Activated CD4-positive, alpha-beta memory T cell treated with anti-CD3 and anti-CD28 coated beads for 36 hours (primary cell): Measurements from ENCODE around the gene GPR158. TPM values are rescaled to one million over a fixed set of nuclear protein-coding genes. Genes with fewer than 3 reads are reported as not detected.
"Not testable (repeated sequence)": the region's sequence is repeated elsewhere in the genome, so short reads cannot be mapped to it uniquely, and the experiment has no call there.

Experiments
- CTCF ChIA-PET: fragments of 350-600 bp; sonication (Branson Sonifier 250); formaldehyde crosslinking; loops from one replicate; lab custom pipeline; 2021; ENCODE audit warnings: antibody characterized with exemption, inconsistent platforms; lab: Charles Lee
- POLR2A ChIA-PET: fragments of 350-600 bp; sonication (Branson Sonifier 250); formaldehyde crosslinking; loops from one replicate; lab custom pipeline; 2021; ENCODE audit warnings: antibody characterized with exemption; lab: Charles Lee
- DNase-seq: peaks from one replicate; pipeline ENCODE4 v3.0.0-alpha.2; 2020
- H3K27ac Mint-ChIP-seq: one replicate; pipeline ENCODE4 v1.8.0; 2021; ENCODE audit warnings: mixed read lengths
- H3K27me3 Mint-ChIP-seq: one replicate; pipeline ENCODE4 v1.8.0; 2021; ENCODE audit warnings: mixed read lengths
- H3K36me3 Mint-ChIP-seq: one replicate; pipeline ENCODE4 v1.8.0; 2021; ENCODE audit warnings: mixed read lengths
- H3K4me1 Mint-ChIP-seq: one replicate; pipeline ENCODE4 v1.8.0; 2021; ENCODE audit warnings: low read depth, mixed read lengths
- H3K4me3 Mint-ChIP-seq: one replicate; pipeline ENCODE4 v1.8.0; 2021; ENCODE audit warnings: mild to moderate bottlenecking, mixed read lengths
- H3K9me3 Mint-ChIP-seq: one replicate; pipeline ENCODE4 v1.8.0; 2021; ENCODE audit warnings: mixed read lengths
- intact Hi-C: fragments of 100-400 bp; cut with micrococcal nuclease; formaldehyde crosslinking; loops from one replicate; pipeline ENCODE4 v1.15.1; 2023
- total RNA-seq, 2 experiments: library from RNA; stranded (reverse); gene quantifications; one replicate each; pipeline ENCODE4 v1.2.3, GENCODE V29; 2021

Gene GPR158
- total RNA-seq, 2 experiments from 2014 or later, result not detected

GRCh38 chr10:25334445-25334844, 159.6 kb downstream of the GPR158 start:
- intact Hi-C loops, result no loop called here
- DNase-seq, result no peak
- Mint-ChIP-seq H3K9me3 (no peaks in the 10 kb centered on the region), H3K36me3 (no peaks in the 10 kb centered on the region), H3K27ac (no peak overlapping the region), H3K4me1 (no peaks in the 10 kb centered on the region), H3K4me3 (no peak overlapping the region), H3K27me3 (no peaks in the 10 kb centered on the region)
- ChIA-PET CTCF (no interaction called here), POLR2A (no interaction called here)

GRCh38 chr10:25336330-25336729, 161.5 kb downstream of the GPR158 start:
- ChIA-PET CTCF (no interaction called here), POLR2A (no interaction called here)
- intact Hi-C loops, result no loop called here
- Mint-ChIP-seq H3K4me1 (no peaks in the 10 kb centered on the region), H3K9me3 (no peaks in the 10 kb centered on the region), H3K27ac (no peak overlapping the region), H3K36me3 (no peaks in the 10 kb centered on the region), H3K4me3 (no peak overlapping the region), H3K27me3 (no peaks in the 10 kb centered on the region)
- DNase-seq, result no peak

DNA sequence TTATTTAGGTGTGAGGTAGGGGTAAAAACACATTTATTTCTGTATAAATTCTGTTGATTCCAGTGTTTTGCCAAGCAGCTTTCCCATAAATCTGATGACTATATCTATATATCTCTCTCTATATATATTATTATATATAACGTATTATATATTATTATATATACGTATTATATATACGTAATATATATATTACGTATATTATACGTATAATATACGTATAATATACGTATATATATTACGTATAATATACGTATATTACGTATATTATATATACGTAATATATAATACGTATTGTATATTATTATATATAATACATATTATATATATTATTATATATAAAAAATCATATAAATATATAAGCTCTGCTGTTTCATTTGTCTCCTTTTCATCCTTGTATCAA, 163.5 kb downstream of the GPR158 start:
- no peak overlapping the region for H3K4me3 Mint-ChIP-seq
- intact Hi-C loops, result no loop called here
- POLR2A ChIA-PET, result no interaction called here
- no peak overlapping the region for H3K27ac Mint-ChIP-seq
- no peaks in the 10 kb centered on the region for H3K36me3 Mint-ChIP-seq
- CTCF ChIA-PET, result no interaction called here
- no peaks in the 10 kb centered on the region for H3K27me3 Mint-ChIP-seq
- no peaks in the 10 kb centered on the region for H3K9me3 Mint-ChIP-seq
- no peaks in the 10 kb centered on the region for H3K4me1 Mint-ChIP-seq
- no peak for DNase-seq

DNA sequence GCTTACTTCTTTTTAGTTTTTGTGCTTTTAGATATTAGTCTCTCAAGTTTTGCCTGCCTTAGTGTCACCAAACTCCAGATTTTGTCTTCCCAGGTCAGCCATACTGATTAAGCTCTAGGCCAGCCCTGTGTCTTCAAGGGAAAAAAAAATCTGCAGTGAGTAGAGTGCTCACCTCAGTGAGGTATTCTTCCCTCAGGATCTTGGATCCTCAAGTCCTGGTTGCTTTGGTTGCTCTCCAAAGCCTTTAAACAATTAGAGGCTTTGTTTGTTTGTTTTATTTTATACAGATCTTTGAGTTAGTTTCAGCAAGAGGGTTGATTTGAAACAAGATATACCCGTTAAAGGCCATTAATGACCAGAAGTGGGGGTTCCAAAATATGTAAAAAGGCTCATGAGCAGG, 165.2 kb downstream of the GPR158 start:
- intact Hi-C loops, result no loop called here
- Mint-ChIP-seq H3K27me3 (no peaks in the 10 kb centered on the region), H3K36me3 (no peaks in the 10 kb centered on the region), H3K4me1 (no peaks in the 10 kb centered on the region), H3K27ac (no peak overlapping the region), H3K4me3 (no peak overlapping the region), H3K9me3 (no peaks in the 10 kb centered on the region)
- POLR2A ChIA-PET, result no interaction called here
- no peak for DNase-seq
- CTCF ChIA-PET, result no interaction called here

DNA sequence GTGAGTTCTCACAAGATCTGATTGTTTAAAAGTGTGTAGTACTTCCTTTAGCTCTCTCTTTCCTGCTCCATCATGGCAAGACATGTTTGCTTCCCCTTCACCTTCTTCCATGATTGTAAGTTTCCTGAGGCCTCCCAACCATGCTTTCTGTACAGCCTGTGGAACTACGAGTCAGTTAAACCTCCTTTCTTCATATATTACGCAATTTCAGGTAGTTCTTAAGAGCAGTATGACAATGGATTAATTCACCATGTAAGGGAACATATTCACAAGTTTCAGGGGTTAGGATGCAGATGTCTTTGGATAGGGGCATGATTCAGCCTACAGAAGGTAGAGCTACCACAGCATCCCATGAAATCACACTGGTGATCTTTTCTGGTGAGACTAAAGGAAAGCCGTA, 174.7 kb downstream of the GPR158 start:
- Mint-ChIP-seq H3K4me3 (no peak overlapping the region), H3K36me3 (no peaks in the 10 kb centered on the region), H3K27me3 (no peaks in the 10 kb centered on the region), H3K9me3 (no peaks in the 10 kb centered on the region), H3K4me1 (no peaks in the 10 kb centered on the region), H3K27ac (no peak overlapping the region)
- intact Hi-C loops, result no loop called here
- ChIA-PET POLR2A (no interaction called here), CTCF (no interaction called here)
- no peak for DNase-seq

DNA sequence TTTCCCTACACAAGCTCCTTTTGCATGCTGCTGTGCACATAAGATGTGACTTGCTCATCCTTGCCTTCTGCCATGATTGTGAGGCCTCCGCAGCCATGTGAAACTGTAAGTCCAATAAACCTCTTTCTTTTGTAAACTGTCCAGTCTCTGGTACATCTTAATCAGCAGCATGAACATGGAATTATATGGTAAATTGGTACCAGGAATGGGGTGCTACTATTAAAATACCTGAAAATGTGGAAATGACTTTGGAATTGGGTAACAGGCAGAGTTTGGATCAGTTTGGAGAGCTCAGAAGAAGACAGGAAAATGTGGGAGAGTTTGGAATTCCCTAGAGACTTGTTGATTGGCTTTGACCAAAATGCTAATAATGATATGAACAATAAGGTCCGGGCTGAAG, 181.8 kb downstream of the GPR158 start:
- no peak for DNase-seq
- no peaks in the 10 kb centered on the region for H3K36me3 Mint-ChIP-seq
- H3K27me3 Mint-ChIP-seq, result no peaks in the 10 kb centered on the region
- no peaks in the 10 kb centered on the region for H3K4me1 Mint-ChIP-seq
- intact Hi-C loops, result no loop called here
- H3K4me3 Mint-ChIP-seq, result no peak overlapping the region
- CTCF ChIA-PET, result no interaction called here
- H3K27ac Mint-ChIP-seq, result no peak overlapping the region
- POLR2A ChIA-PET, result no interaction called here
- H3K9me3 Mint-ChIP-seq, result peaks cover 40% of the 10 kb centered on the region

DNA sequence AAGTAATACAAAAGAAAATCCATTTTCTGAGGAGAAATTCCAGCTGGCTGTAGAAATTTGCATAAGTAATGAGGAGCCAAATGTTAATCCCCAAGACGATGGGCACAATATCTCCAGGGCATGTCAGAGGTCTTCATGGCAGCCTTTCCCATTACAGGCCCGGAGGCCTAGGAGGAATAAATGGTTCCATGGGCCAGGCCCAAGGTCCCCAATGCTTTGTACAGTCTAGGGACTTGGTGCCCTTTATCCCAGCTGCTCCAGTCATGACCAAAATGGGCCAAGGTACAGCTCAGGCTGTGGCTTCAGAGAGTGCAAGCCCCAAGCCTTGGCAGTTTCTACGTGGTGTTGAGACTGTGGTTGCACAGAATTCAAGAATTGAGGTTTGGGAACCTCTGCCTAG, 182.5 kb downstream of the GPR158 start:
- intact Hi-C loops, result no loop called here
- Mint-ChIP-seq H3K4me3 (no peak overlapping the region), H3K4me1 (no peaks in the 10 kb centered on the region), H3K27me3 (no peaks in the 10 kb centered on the region), H3K9me3 (peaks cover 40% of the 10 kb centered on the region), H3K36me3 (no peaks in the 10 kb centered on the region), H3K27ac (no peak overlapping the region)
- CTCF ChIA-PET, result no interaction called here
- DNase-seq, result no peak
- POLR2A ChIA-PET, result no interaction called here

GRCh38 chr10:25382029-25382810, 207.4 kb downstream of the GPR158 start:
- ChIA-PET POLR2A (no interaction called here), CTCF (no interaction called here)
- H3K27me3 Mint-ChIP-seq, result no peaks in the 10 kb centered on the region
- peaks cover 10% of the 10 kb centered on the region for H3K9me3 Mint-ChIP-seq
- intact Hi-C loops, result no loop called here
- no peak overlapping the region for H3K27ac Mint-ChIP-seq
- H3K4me3 Mint-ChIP-seq, result no peak overlapping the region
- DNase-seq, result no peak
- no peaks in the 10 kb centered on the region for H3K36me3 Mint-ChIP-seq
- H3K4me1 Mint-ChIP-seq, result no peaks in the 10 kb centered on the region

- H3K4me3 Mint-ChIP-seq, POLR2A ChIA-PET, H3K27ac Mint-ChIP-seq, H3K36me3 Mint-ChIP-seq, DNase-seq, H3K27me3 Mint-ChIP-seq, CTCF ChIA-PET, intact Hi-C loops, H3K4me1 Mint-ChIP-seq: not testable (repeated sequence)
- peaks cover 12% of the 10 kb centered on the region for H3K9me3 Mint-ChIP-seq
Measured at GRCh38 chr10:25382901-25383300, 208.1 kb downstream of the GPR158 start.

- Mint-ChIP-seq H3K27me3 (no peaks in the 10 kb centered on the region), H3K9me3 (peaks cover 12% of the 10 kb centered on the region), H3K4me3 (no peak overlapping the region), H3K4me1 (no peaks in the 10 kb centered on the region), H3K36me3 (no peaks in the 10 kb centered on the region), H3K27ac (no peak overlapping the region)
- intact Hi-C loops, result no loop called here
- POLR2A ChIA-PET, result interaction anchor here (0.6 kb wide), 1 partner anchor 1271 kb away, joined by 5 read pairs; no protein-coding TSS in a partner anchor
- DNase-seq, result no peak
- CTCF ChIA-PET, result no interaction called here
Measured at GRCh38 chr10:25383686-25384085, 208.9 kb downstream of the GPR158 start.

DNA sequence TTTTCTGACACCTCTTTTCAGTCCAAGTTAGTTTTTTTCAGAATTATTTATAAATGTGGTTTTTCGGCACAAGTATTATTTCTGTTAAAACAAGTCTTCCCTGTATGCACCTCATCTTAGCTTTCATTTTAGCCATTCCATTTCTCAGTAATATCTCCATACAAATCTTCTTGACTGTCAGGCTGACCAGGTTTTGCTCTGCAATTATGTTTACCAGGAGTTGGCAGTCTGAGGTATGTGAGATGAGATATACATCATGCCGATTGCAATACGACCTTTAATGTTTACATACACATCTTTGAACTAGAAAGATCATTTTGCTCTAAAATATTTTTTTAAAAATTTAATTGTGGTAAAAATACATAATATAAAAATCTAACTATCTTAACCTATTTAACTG, 209.8 kb downstream of the GPR158 start:
- Mint-ChIP-seq H3K9me3 (peaks cover 16% of the 10 kb centered on the region), H3K4me1 (no peaks in the 10 kb centered on the region), H3K4me3 (no peak overlapping the region), H3K27me3 (no peaks in the 10 kb centered on the region), H3K27ac (no peak overlapping the region), H3K36me3 (no peaks in the 10 kb centered on the region)
- ChIA-PET POLR2A (no interaction called here), CTCF (no interaction called here)
- DNase-seq, result no peak
- intact Hi-C loops, result no loop called here

GRCh38 chr10:25388188-25388861, 213.5 kb downstream of the GPR158 start:
- CTCF ChIA-PET, result no interaction called here
- no peak for DNase-seq
- H3K4me3 Mint-ChIP-seq, result no peak overlapping the region
- no peaks in the 10 kb centered on the region for H3K36me3 Mint-ChIP-seq
- H3K4me1 Mint-ChIP-seq, result no peaks in the 10 kb centered on the region
- no peak overlapping the region for H3K27ac Mint-ChIP-seq
- POLR2A ChIA-PET, result no interaction called here
- no peaks in the 10 kb centered on the region for H3K27me3 Mint-ChIP-seq
- intact Hi-C loops, result no loop called here
- H3K9me3 Mint-ChIP-seq, result peaks cover 29% of the 10 kb centered on the region

DNA sequence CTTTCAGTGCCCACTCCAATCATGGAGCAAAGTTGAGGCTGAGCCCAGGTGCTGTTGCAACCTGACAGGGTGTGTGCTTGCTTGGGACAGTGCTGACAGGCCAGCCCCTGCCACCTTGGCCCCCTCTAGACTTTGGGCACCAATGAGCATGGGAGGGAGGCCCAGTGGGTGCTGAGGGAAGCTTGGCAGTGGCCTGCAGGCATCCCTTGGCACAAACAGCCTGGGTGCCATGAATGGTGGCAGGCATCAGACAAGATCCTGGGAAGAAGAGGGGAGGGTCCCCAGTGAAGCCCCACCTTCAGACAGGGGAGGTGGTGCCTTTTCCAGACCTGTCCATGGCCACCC, 214.0 kb downstream of the GPR158 start:
- Mint-ChIP-seq H3K36me3 (no peaks in the 10 kb centered on the region), H3K9me3 (peaks cover 29% of the 10 kb centered on the region), H3K27me3 (no peaks in the 10 kb centered on the region), H3K27ac (no peak overlapping the region), H3K4me1 (no peaks in the 10 kb centered on the region), H3K4me3 (no peak overlapping the region)
- no peak for DNase-seq
- ChIA-PET CTCF (no interaction called here), POLR2A (no interaction called here)
- intact Hi-C loops, result no loop called here
